Fibroblast of mammary gland (primary cell): ENCODE results near the gene TOPBP1.

Experiments used
- DNase-seq: peaks from one replicate; pipeline ENCODE4 v3.0.0-alpha.2; 2010; ENCODE audit warnings: low read depth
- H3K4me3 ChIP-seq: 2 replicates; pipeline ENCODE4 v1.5.1; 2011; ENCODE audit warnings: low read depth, mild to moderate bottlenecking, low read length, moderate library complexity; ENCODE audit not compliant: control insufficient read depth
- CTCF ChIP-seq: conservative IDR thresholded peaks from 2 replicates; pipeline ENCODE4 v1.5.1; 2011; ENCODE audit warnings: low read depth, low read length, inconsistent platforms; ENCODE audit not compliant: control insufficient read depth, insufficient read depth

Gene TOPBP1

DNA sequence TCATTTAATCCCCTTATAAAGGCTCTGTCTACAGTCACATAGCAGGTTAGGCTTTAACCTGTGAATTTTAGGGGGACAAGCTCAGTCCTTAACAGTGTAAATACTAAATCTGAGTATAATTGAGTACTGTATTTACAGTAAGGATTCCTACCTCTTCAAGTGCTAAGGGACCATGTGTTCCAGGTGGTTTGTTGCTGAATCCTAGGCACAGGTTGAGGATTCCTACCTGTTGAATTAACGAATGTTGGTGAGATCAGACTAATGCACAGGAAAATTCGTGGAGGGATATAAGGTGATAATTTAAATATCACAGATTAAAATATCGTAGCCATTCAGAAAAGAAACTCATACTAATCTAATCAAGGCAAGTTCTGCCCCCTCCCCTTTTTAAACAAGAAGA is 63.3 kb downstream of the TOPBP1 start:
- DNase-seq = no peak

GRCh38 chr3:133595341-133595740 is 66.4 kb downstream of the TOPBP1 start:
- no peak overlapping the region for H3K4me3 ChIP-seq
- DNase-seq = peak; percentile 56
- TF ChIP-seq CTCF = no peak

More for the DNA sequence above, 63.3 kb downstream of the TOPBP1 start:
- TF ChIP-seq CTCF = no peak
- no peak overlapping the region for H3K4me3 ChIP-seq

DNA sequence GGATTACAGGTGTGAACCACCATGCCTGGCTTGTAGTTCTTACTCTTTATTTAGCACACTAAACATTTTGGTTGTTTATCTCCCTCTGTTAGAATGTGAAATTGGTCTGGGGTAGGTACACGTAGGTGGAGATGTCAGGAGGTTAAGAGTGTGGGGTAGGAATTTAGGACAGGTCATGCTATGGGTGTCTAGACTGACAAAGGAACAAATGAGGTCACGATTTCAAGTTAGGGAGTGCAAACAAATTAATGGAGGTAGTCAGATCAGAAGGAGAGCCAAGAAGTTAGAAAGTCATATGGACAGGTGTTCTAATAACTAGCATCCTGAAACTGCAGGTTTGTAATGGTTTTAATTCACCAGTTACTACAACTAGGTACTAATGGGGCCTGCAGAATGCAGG is 68.5 kb downstream of the TOPBP1 start:
- TF ChIP-seq CTCF = no peak
- no peak overlapping the region for H3K4me3 ChIP-seq

GRCh38 chr3:133592843-133593242 is 68.9 kb downstream of the TOPBP1 start:
- DNase-seq = no peak
- H3K4me3 ChIP-seq = no peak overlapping the region
- no peak for TF ChIP-seq CTCF

More for the DNA sequence above, 68.5 kb downstream of the TOPBP1 start:
- DNase-seq = no peak

GRCh38 chr3:133591271-133591742 is 70.4 kb downstream of the TOPBP1 start:
- no peak overlapping the region for H3K4me3 ChIP-seq
- TF ChIP-seq CTCF = no peak
- DNase-seq = peak; percentile 43

DNA sequence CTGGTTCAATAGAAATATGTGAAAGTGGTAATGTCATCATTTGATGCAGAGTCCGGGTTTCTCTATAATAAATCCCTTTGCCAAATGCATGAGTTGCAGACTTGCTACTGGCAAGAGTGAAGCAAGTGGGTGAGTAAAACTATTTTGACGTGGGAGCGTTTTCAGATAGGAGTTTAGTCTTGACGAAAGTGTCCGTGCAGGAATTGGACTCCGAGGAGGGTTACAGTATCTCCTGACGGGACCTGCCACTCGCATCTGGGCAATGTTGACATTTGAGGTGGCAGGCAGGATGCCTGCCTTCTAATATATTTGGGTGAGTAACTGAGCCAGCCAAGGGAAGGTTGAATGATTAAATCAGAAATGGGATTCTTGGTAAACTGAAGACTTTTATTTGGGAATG is 72.2 kb downstream of the TOPBP1 start:
- no peak for DNase-seq
- TF ChIP-seq CTCF = no peak

DNA sequence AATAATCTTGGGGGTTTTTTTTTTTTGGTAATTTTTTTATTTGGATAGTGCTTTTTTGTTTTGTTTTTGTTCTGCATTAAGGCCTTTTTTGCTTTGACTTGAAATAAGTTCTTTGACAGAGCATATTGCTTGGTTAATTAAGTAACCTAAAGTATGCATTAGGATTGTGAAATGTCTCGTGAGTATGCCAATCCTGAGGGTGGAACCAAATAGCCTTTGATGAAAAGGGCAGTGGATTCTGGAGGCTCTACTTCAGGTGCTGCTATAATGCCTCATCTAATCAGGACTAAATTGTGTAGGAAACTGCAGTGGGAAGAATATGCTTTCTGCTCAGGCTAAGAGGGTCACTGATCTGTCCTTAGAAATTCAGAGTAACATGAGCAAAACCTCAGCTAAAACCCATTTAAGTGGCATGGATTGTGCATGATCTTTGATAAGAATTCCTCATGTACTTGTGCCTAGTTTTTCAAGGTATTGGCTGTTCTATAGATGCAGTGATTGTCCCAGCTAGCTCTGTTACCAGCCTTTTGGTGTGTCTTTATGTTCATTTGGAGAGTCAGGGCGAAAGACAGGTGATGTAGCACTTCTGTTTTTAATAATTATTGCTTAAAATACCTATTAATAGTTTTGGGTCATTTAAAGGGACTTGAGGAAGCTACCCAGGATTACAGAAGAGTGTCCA is 72.8 kb downstream of the TOPBP1 start:
- no peak for TF ChIP-seq CTCF
- DNase-seq = no peak
- H3K4me3 ChIP-seq = no peak overlapping the region

More for the DNA sequence above, 72.2 kb downstream of the TOPBP1 start:
- no peak overlapping the region for H3K4me3 ChIP-seq
